Upper lobe of left lung (tissue), 6 donors: ENCODE results near the gene BBIP1. TPM values are rescaled to one million over a fixed set of nuclear protein-coding genes. Genes with fewer than 3 reads are reported as not detected.

Experiments
- ATAC-seq, 2 donors: fragments of 200-7000 bp; cut with Tn5 transposase; one replicate each; pipeline ENCODE4 v1.9.1; 2022; ENCODE audit warnings: mild to moderate bottlenecking in 2 of 2, moderate library complexity in 2 of 2; ENCODE audit not compliant: low FRiP score in 2 of 2
- DNase-seq, 2 donors: peaks; one replicate each; pipeline ENCODE4 v3.0.0-alpha.2; 2019 to 2020
- H3K27ac ChIP-seq, 4 donors: fragments of 200-600 bp; sonication (generic); one replicate each; pipeline ENCODE4 v1.5.1; 2016 to 2019
- H3K27me3 ChIP-seq, 4 donors: fragments of 200-600 bp; sonication (generic); one replicate each; pipeline ENCODE4 v1.5.1; 2017 to 2019
- H3K36me3 ChIP-seq, 4 donors: fragments of 200-600 bp; sonication (generic); one replicate each; pipeline ENCODE4 v1.5.1; 2016 to 2019
- H3K4me1 ChIP-seq, 4 donors: fragments of 200-600 bp; sonication (generic); one replicate each; pipeline ENCODE4 v1.5.1; 2018 to 2019
- H3K4me3 ChIP-seq, 4 donors: fragments of 200-600 bp; sonication (generic); one replicate each; pipeline ENCODE4 v1.5.1; 2017 to 2019; ENCODE audit warnings: mild to moderate bottlenecking in 2 of 4, moderate library complexity in 1 of 4
- H3K9me3 ChIP-seq, 4 donors: fragments of 200-600 bp; sonication (generic); one replicate each; pipeline ENCODE4 v1.5.1; 2018 to 2019
- EP300 ChIP-seq, 4 donors: sonication (generic); formaldehyde crosslinking; IDR thresholded peaks; one replicate each; pipeline ENCODE4 v1.5.1; 2017; ENCODE audit warnings: antibody characterized with exemption in 4 of 4, control low read depth in 2 of 4
- POLR2A ChIP-seq, 4 donors: fragments of 450-650 bp; IDR thresholded peaks; one replicate each; pipeline ENCODE4 v1.5.1; 2016 to 2017; ENCODE audit warnings: antibody characterized with exemption in 4 of 4, mild to moderate bottlenecking in 2 of 4
- POLR2AphosphoS5 ChIP-seq, 2 donors: sonication (generic); formaldehyde crosslinking; IDR thresholded peaks; one replicate each; pipeline ENCODE4 v1.5.1; 2017; ENCODE audit warnings: antibody characterized with exemption in 2 of 2
- WGBS, 2 donors: methylation state at CpG; one replicate each; pipeline ENCODE4 v1.1.5; 2017 to 2018; 5-methylcytosine and 5-hydroxymethylcytosine counted together
- total RNA-seq, 6 donors: library from RNA; depleted of rRNA in 4 of 6; stranded (reverse); fragments of >200 nt in 4 of 6; gene quantifications; one replicate each; pipeline versions ENCODE4 v1.1.0 to v1.2.1, GENCODE V29; 2016 to 2021
- TF ChIP-seq, protein P1 (sequence below), 6 experiments: fragments of 450-650 bp in 4 of 6; fragments of 200-600 bp in 2 of 6; sonication (generic) in 2 of 6; IDR thresholded peaks; one replicate each; pipeline ENCODE4 v1.5.1; 2016 to 2019; ENCODE audit warnings: antibody characterized with exemption in 6 of 6
- donor health status: DM: no; HTN: no; CAD: no; lungs with moderate emphysema.
- donor health status: DM: no; HTN: yes; CAD: no; lungs with severe emphysema.

BBIP1 gene
- total RNA-seq, 6 donors from 2014 or later = 3.4 to 27.4 (median 19.4) TPM

DNA sequence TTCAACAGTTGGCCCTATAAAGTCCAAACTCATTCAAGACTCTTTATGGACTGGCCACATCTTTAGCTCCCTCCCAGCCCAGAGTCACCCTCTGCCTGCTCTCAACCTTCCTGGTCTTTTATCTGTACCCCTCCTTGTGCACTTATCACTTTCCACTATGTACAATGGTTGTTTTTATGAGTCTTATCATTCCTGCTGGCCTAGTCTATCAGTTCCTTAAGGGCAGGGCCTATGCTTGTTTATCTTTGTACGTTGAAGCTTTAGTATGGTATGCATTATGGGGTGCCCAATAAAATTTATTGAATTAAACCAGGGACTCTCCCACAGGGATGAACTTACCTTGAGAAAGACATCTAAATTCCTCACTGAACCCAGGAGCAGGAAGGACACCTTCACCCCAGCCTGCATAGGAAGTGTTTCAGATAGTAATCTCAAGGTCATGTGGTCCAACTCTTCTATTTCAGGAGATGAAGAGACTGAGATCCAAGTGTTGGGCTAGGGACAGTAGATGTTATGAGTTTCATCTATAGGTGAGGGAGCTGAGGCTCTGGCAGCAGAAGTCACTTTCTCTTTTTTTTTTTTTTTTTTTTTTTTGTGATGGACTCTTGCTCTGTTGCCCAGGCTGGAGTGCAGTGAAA lies 60.6 kb downstream of the BBIP1 start:
- H3K27ac ChIP-seq = peak overlapping the region in 2 of 4 donors; percentile 78 to 91
- H3K9me3 ChIP-seq = no peaks in the 10 kb centered on the region
- H3K4me1 ChIP-seq = peaks cover 38 to 61% (median 51%) of the 10 kb centered on the region in 4 donors
- ATAC-seq (no peak), DNase-seq (no peak)
- H3K36me3 ChIP-seq = no peaks in the 10 kb centered on the region
- no peak overlapping the region for H3K4me3 ChIP-seq
- no peaks in the 10 kb centered on the region for H3K27me3 ChIP-seq
- TF ChIP-seq, protein P1, sequence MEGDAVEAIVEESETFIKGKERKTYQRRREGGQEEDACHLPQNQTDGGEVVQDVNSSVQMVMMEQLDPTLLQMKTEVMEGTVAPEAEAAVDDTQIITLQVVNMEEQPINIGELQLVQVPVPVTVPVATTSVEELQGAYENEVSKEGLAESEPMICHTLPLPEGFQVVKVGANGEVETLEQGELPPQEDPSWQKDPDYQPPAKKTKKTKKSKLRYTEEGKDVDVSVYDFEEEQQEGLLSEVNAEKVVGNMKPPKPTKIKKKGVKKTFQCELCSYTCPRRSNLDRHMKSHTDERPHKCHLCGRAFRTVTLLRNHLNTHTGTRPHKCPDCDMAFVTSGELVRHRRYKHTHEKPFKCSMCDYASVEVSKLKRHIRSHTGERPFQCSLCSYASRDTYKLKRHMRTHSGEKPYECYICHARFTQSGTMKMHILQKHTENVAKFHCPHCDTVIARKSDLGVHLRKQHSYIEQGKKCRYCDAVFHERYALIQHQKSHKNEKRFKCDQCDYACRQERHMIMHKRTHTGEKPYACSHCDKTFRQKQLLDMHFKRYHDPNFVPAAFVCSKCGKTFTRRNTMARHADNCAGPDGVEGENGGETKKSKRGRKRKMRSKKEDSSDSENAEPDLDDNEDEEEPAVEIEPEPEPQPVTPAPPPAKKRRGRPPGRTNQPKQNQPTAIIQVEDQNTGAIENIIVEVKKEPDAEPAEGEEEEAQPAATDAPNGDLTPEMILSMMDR (IDR thresholded peaks at IDR 0.05) = no peak
- TF ChIP-seq POLR2A (IDR thresholded peaks at IDR 0.05) (no peak), EP300 (IDR thresholded peaks at IDR 0.05) (no peak), POLR2AphosphoS5 (IDR thresholded peaks at IDR 0.05) (no peak)
- 50 to 57% methylated on average over 1 of the region's 1 CpG for WGBS, 2 donors

DNA sequence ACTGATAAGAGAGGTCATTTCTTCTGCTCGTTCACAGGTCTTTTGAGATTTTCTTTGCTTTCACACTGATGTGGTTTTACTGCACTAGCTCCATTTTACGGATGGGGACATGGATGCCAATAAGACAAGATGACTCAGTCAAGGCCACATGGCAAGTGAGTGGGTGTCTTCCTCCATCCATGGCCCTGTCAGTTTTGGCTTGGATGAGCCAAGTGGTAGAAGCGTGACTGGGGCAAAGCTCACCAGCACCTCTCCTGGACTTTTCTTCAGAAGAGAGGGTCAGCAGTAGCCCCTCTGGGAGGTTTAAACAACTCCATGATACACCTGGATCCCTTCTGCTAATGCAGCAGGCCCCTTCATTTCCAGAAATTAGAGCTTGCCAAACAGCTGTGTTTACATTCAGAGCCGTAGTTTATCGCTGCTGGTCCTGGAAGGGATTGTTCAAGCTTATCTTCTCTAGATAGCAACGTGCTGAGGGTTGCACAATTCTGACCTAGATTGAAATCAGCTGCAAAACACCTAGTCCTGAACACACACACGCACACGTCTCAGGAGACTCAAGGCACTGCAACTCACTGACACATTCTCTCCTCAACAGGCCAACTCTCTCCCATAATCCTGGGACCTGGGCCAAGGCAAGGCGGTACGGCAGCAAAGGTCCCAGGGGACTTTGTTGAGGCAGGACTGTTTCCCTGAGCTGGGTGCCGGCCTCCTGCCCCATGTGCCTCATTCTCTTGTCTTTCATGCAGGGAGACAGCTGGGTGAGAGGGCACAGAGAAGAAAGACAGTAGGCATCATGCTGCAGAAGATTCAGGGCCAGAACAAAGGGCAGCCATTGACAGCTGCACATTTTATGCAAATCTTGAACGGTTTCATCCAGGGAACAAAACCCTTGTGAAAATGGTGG lies 61.5 kb downstream of the BBIP1 start:
- Histone ChIP-seq H3K4me1 (peaks cover 40 to 57% (median 48%) of the 10 kb centered on the region in 4 donors), H3K27ac (peak overlapping the region in 2 of 4 donors; percentile 64 to 78), H3K4me3 (no peak overlapping the region), H3K9me3 (no peaks in the 10 kb centered on the region), H3K27me3 (no peaks in the 10 kb centered on the region), H3K36me3 (no peaks in the 10 kb centered on the region)
- 34 to 39% methylated on average over 12 of the region's 12 CpGs for WGBS, 2 donors
- ATAC-seq = peak in 1 of 2 donors; percentile 28
- peak in 1 of 2 donors; percentile 80 for DNase-seq
- TF ChIP-seq, protein P1 (IDR thresholded peaks at IDR 0.05) = no peak
- peak in 1 of 2 donors; percentile 81 for TF ChIP-seq POLR2AphosphoS5 (IDR thresholded peaks at IDR 0.05)
- TF ChIP-seq EP300 (IDR thresholded peaks at IDR 0.05) = peak in 1 of 4 donors; percentile 85
- TF ChIP-seq POLR2A (IDR thresholded peaks at IDR 0.05) = peak in 1 of 4 donors; percentile 35

DNA sequence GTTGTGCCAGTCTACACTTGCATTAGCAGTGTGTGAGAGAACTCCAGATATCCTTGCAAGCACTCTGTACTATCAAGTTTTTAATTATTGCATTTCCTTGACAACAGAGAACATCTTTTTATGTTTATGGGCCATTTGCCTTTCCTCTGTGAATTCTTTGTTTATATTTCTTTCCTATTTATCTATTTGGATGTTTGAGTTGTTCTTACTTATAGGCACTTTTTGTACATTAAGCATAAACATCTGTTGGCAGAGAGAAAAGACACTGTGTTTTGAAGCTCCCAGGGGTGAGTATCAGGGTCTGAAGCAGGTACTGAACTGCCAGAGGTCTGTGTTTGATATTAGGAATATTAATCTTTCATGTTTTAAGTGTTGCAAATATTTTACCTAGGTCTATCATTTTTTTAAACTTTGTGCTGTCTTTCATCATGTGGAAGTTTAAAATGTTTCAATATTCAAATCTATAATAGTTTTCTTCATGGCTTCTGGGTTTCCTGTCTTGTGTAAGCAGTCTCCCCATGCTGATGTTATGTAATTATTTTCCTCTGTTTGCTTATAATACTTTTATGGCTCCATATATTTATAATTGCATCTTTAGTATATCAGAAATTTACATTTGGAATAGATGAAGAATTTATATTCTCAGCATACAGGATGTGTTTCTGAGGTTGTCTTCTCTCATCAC lies 64.9 kb downstream of the BBIP1 start:
- Histone ChIP-seq H3K9me3 (no peaks in the 10 kb centered on the region), H3K4me3 (no peak overlapping the region), H3K27ac (no peak overlapping the region), H3K4me1 (peaks cover 17 to 32% (median 25%) of the 10 kb centered on the region in 4 donors), H3K36me3 (no peaks in the 10 kb centered on the region), H3K27me3 (no peaks in the 10 kb centered on the region)
- DNase-seq (no peak), ATAC-seq (no peak)
- no peak for TF ChIP-seq POLR2AphosphoS5 (IDR thresholded peaks at IDR 0.05)
- TF ChIP-seq POLR2A (IDR thresholded peaks at IDR 0.05) = no peak
- no peak for TF ChIP-seq EP300 (IDR thresholded peaks at IDR 0.05)
- TF ChIP-seq, protein P1 (IDR thresholded peaks at IDR 0.05) = no peak

DNA sequence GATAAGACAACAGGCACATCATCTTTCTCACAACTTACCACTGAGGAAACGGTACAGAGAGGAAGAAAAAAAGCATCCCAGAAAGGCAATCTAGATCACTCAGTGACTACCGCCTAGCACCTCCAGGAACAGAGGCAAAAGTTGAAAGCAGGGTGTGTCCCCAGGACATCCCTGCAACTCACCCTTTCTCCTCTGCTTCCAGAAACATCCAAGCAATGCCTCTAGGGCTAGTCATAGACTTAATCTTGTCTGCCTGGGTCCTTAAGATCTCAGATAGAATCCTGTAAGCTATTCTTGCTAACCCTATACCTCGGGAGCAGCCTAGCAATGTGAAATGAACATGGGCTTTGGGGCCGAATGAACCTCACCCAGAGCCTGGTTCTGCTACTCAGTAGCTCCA lies 66.0 kb downstream of the BBIP1 start:
- DNase-seq (no peak), ATAC-seq (no peak)
- H3K27ac ChIP-seq = no peak overlapping the region
- H3K27me3 ChIP-seq = no peaks in the 10 kb centered on the region
- H3K4me1 ChIP-seq = peaks cover 7 to 20% (median 15%) of the 10 kb centered on the region in 4 donors
- no peaks in the 10 kb centered on the region for H3K36me3 ChIP-seq
- TF ChIP-seq POLR2AphosphoS5 (IDR thresholded peaks at IDR 0.05) (no peak), POLR2A (IDR thresholded peaks at IDR 0.05) (no peak), EP300 (IDR thresholded peaks at IDR 0.05) (no peak)
- TF ChIP-seq, protein P1 (IDR thresholded peaks at IDR 0.05) = no peak
- no peak overlapping the region for H3K4me3 ChIP-seq
- WGBS, 2 donors = 79 to 85% methylated on average over 4 of the region's 4 CpGs
- H3K9me3 ChIP-seq = no peaks in the 10 kb centered on the region
